H1 (cell line): ENCODE results near the gene ZNF219. TPM values are rescaled to one million over a fixed set of nuclear protein-coding genes. Genes with fewer than 3 reads are reported as not detected.

ENCODE experiments used
- BACH1 ChIP-seq: IDR thresholded peaks from 2 replicates; pipeline ENCODE4 v1.6.1; 2012; ENCODE audit warnings: low read length, improper control_type of control experiment
- CHD1 ChIP-seq: IDR thresholded peaks from 2 replicates; pipeline ENCODE4 v1.6.1; 2012; ENCODE audit warnings: low read depth, low read length, improper control_type of control experiment
- CTCF ChIP-seq, 3 experiments: IDR thresholded peaks; 1 replicate in 2 of 3; 2 replicates in 1 of 3; pipeline versions ENCODE4 v1.5.1 to v1.6.1; 2011; ENCODE audit warnings: low read length in 3 of 3, mild to moderate bottlenecking in 3 of 3, inconsistent platforms in 2 of 3, low read depth in 1 of 3, moderate library complexity in 1 of 3; ENCODE audit not compliant: insufficient read depth in 1 of 3; ENCODE audit errors: control extremely low read depth in 1 of 3
- EP300 ChIP-seq, 2 experiments: IDR thresholded peaks; 1 replicate in 1 of 2; 2 replicates in 1 of 2; pipeline ENCODE4 v1.6.1; 2011 to 2012; ENCODE audit warnings: low read depth in 2 of 2, low read length in 2 of 2, mild to moderate bottlenecking in 2 of 2, borderline replicate concordance in 1 of 2, inconsistent platforms in 1 of 2, moderate library complexity in 1 of 2
- EZH2 ChIP-seq: fragments of 200-600 bp; sonication (generic); IDR thresholded peaks from 2 replicates; pipeline ENCODE4 v1.7.1; 2012; ENCODE audit warnings: low read depth, mild to moderate bottlenecking, moderate library complexity, low read length, inconsistent platforms; ENCODE audit not compliant: severe bottlenecking
- JUND ChIP-seq: IDR thresholded peaks from 2 replicates; pipeline ENCODE4 v1.6.1; 2011; ENCODE audit warnings: mild to moderate bottlenecking, improper control_type of control experiment, low read length
- KDM5A ChIP-seq: fragments of 200-600 bp; IDR thresholded peaks from 2 replicates; pipeline ENCODE4 v1.7.1; 2012; ENCODE audit warnings: mild to moderate bottlenecking, low read length, inconsistent platforms, mixed read lengths
- MAFK ChIP-seq: IDR thresholded peaks from 2 replicates; pipeline ENCODE4 v1.6.1; 2012; ENCODE audit warnings: low read depth, mild to moderate bottlenecking, improper control_type of control experiment, low read length
- NANOG ChIP-seq: IDR thresholded peaks from 2 replicates; pipeline ENCODE4 v1.6.1; 2011; ENCODE audit warnings: low read length, low read depth, mild to moderate bottlenecking, inconsistent platforms; ENCODE audit not compliant: insufficient read depth, poor library complexity, severe bottlenecking
- PHF8 ChIP-seq: fragments of 200-600 bp; sonication (generic); conservative IDR thresholded peaks from 2 replicates; pipeline ENCODE4 v1.7.1; 2012; ENCODE audit warnings: low read depth, mild to moderate bottlenecking, inconsistent platforms, low read length, moderate library complexity
- RNF2 ChIP-seq: fragments of 200-900, 300-1000 bp; sonication (generic); IDR thresholded peaks from 2 replicates; pipeline ENCODE4 v1.7.1; 2016; ENCODE audit warnings: borderline replicate concordance, low read depth, mild to moderate bottlenecking, antibody characterized with exemption, low read length; ENCODE audit not compliant: poor library complexity, severe bottlenecking; ENCODE audit errors: missing control alignments
- RXRA ChIP-seq: IDR thresholded peaks from 2 replicates; pipeline ENCODE4 v1.6.1; 2011; ENCODE audit warnings: low read depth, mild to moderate bottlenecking, low read length, moderate library complexity; ENCODE audit not compliant: insufficient read depth
- SAP30 ChIP-seq: fragments of 300-600 bp; sonication (generic); IDR thresholded peaks from 2 replicates; pipeline ENCODE4 v1.7.1; 2012; ENCODE audit warnings: low read length, moderate library complexity, mild to moderate bottlenecking, inconsistent platforms; ENCODE audit not compliant: insufficient read depth, insufficient replicate concordance
- SP2 ChIP-seq: IDR thresholded peaks from 2 replicates; pipeline ENCODE4 v1.6.1; 2012; ENCODE audit warnings: mild to moderate bottlenecking, low read length, inconsistent platforms
- TBP ChIP-seq: IDR thresholded peaks from 2 replicates; pipeline ENCODE4 v1.6.1; 2011; ENCODE audit warnings: low read depth, low read length, improper control_type of control experiment
- TEAD4 ChIP-seq: IDR thresholded peaks from 2 replicates; pipeline ENCODE4 v1.6.1; 2012; ENCODE audit warnings: low read depth, low read length, inconsistent platforms, mixed read lengths
- polyA plus RNA-seq, 7 experiments: library from polyadenylated mRNA; depleted of rRNA in 3 of 7; stranded (reverse) in 5 of 7; unstranded in 2 of 7; fragments of >200 nt in 5 of 7; fragments of 200-250 nt in 2 of 7; gene quantifications; 1 replicate in 5 of 7; 2 replicates in 1 of 7; 4 replicates in 1 of 7; pipeline versions ENCODE4 v1.2.1 to v1.2.3, GENCODE V29; 2011 to 2013; ENCODE audit warnings: missing spikeins in 2 of 7, mixed read lengths in 2 of 7
- total RNA-seq: library from RNA; stranded (reverse); fragmentation: NEBNext Ultra II Directional; extraction: Animal tissue kit (Norgen Biotek cat#: 25700); gene quantifications from 2 replicates; pipeline ENCODE4 v1.2.1, GENCODE V29; 2021
- TF ChIP-seq, protein P1 (sequence below): IDR thresholded peaks from 2 replicates; pipeline ENCODE4 v1.6.1; 2011; ENCODE audit warnings: low read depth, mild to moderate bottlenecking, low read length; ENCODE audit not compliant: insufficient read depth
- TF ChIP-seq, protein P2 (sequence below): IDR thresholded peaks from 2 replicates; pipeline ENCODE4 v1.6.1; 2012; ENCODE audit warnings: inconsistent platforms

Gene ZNF219
- total and polyA plus RNA-seq, 2 of the 8 experiments (the other 6 are each of a cell fraction or from before 2014, with no cell fraction given) = 113 to 160 TPM

DNA sequence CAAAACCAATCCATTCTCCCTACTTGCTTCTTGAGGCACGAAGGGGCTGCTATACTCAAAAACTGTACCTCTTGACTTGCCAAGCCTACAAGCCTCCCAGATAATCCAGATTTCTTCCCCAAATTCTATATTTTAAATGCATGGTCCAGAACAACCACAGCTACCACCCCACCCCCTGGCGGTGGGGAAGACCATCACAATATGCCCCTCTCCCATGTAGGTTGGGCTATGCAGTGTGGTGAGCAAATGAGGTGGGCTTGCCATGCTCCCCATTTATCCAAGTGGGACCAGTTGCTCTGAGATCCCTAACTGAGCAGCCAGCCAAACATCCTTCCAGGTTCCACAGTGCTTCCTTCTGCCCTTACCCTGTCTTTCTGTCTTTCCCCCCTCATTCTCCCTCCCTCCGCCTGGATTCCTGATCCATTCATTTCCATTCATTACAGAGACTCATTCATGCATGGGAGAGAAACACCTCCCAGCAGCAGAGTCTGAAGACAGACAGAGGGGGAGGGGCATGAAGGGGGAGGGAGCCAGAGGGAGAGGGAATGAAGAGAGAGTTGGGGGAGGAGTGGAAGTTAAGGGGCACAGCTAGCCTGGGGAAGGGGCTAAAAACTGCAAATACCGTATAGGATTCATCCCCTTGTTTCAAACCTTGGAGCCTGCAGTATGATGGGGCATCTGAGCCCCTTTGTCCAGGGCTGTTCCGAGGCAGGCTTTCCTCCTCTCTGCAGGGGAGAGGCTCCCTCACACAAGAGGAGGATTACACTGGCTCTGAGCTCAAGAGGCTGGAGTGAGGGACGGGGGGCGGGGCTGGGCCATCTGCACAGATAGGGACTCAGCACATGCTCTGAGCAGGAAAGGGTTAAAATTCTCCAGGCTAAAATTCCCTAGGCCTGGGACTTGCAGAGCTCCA, 4.4 kb downstream of the ZNF219 start (continued):
- TF ChIP-seq JUND (0 out of 2 replicates have a peak, but pooled peaks have one; percentile 41), NANOG (no peak), TEAD4 (no peak), EZH2 (no peak), CHD1 (no peak), KDM5A (no peak), MAFK (no peak), SP2 (no peak), SAP30 (no peak), PHF8 (no peak), BACH1 (no peak), EP300 (IDR thresholded peaks at IDR 0.05; ENCODE audit: borderline replicate concordance in 1 of 2, low read depth in 2 of 2, low read length in 2 of 2) (peak in 1 of 2 experiments; percentile 16; a peak in 1 of 3 replicates), RNF2 (no peak), RXRA (no peak), TBP (no peak), CTCF (IDR thresholded peaks at IDR 0.05; ENCODE audit: control extremely low read depth in 1 of 3, insufficient read depth in 1 of 3, low read depth in 1 of 3, low read length in 3 of 3) (peak; percentile 57 to 64 (median 58))
- TF ChIP-seq, protein P1, sequence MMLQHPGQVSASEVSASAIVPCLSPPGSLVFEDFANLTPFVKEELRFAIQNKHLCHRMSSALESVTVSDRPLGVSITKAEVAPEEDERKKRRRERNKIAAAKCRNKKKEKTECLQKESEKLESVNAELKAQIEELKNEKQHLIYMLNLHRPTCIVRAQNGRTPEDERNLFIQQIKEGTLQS = no peak
- TF ChIP-seq, protein P2, sequence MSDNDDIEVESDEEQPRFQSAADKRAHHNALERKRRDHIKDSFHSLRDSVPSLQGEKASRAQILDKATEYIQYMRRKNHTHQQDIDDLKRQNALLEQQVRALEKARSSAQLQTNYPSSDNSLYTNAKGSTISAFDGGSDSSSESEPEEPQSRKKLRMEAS = peak; percentile 81; the same call in 1 of the 2 replicates
